MV-4-11 (cell line): ENCODE results near the gene C1orf159.
A peak's percentile ranks its signal among the peaks of the same experiment; 100 is the strongest.
"Not testable (repeated sequence)": the region's sequence is repeated elsewhere in the genome, so short reads cannot be mapped to it uniquely, and the experiment has no call there.

Experiments
- DNase-seq: peaks from one replicate; lab custom pipeline; 2025; lab: John Stamatoyannopoulos, UW

The C1orf159 gene

DNA sequence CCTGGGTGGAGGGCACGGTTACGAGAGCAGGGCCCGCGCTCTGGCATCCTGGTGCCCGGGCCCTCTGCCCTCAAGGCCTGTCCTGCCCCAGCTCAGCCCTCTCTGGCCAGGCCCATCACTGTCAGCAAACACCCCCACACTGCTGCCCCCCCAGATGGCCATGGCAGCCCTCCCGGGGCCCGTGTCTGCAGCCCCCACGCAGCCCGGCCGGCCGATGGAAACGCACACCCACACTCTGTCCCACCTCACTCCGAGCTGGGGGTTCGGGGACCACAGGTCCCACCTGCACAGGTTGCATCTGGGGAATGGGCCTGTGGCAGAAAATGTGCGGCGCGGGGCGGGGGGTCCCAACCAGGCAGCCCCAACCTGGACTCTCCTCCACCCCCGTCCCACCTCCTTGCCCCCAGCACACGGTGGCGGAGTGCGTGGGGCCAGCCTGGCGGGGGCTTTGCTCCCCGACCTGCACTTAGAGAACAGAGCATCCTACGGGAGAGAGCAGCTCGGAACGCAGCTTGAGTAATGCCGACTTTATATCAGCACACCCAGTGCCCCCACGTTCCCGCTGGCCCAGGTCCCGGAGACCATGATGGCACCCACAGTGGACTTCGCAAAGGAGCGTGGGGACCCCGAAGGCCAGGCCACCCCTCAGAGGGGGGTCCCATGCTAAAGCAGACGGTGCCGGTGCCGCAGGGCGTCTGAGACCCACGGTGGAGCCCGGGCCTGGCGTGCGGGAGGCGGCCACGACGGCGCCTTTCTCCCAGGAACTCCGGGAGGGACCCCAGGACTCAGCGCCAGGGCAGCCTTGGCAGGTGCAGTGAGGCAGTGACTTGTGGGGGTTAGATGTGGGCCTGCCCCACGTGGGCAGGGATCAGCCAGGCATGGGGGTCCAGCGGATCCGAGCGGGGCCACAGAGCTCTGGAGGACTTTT, 34.3 kb downstream of the C1orf159 start:
- no peak for DNase-seq

DNA sequence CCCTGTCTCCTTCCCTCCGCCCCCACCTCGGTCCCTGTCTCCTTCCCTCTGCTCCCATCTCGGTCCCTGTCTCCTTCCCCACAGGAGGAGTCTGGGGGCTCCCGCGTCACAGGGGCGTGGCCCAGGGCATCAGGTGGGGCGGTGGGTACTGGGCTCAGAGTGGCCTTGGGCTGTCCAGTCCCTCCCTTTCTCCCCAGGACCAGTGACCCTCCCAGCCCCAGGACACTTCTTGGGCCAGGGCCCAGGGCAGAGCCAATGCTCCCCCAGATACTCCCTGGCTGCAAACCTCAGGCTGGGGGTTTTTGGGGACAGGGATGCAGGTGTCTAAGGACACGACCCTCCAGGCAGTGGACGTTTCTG, 35.0 kb downstream of the C1orf159 start:
- no peak for DNase-seq

DNA sequence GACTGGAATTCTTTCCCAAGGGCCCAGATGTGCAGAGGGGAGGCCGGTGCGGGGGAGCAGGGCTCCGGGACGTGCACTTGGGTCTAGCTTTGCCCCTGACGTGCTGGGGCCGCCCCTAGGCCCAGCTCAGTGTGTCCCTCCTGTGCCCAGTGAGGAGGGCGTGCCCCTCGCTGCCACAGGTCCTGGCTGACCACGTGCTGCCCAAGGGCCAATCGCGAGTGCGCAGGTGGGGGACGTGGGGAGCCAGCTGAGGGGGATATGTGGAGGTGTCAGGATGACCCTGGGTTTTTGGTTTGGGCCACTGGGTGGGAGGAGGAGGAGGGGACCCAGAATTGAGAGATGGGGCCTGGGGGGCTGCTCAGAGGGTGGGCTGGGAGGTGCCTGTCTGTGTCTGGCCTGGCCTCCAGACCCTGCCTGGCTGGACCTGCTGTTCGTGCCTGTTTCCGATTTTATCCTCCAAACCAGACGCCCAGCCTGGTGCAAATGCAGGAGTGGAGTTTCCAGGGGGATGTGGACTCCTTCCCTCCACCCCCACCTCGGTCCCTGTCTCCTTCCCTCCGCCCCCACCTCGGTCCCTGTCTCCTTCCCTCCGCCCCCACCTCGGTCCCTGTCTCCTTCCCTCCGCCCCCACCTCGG, 35.6 kb downstream of the C1orf159 start:
- no peak for DNase-seq

DNA sequence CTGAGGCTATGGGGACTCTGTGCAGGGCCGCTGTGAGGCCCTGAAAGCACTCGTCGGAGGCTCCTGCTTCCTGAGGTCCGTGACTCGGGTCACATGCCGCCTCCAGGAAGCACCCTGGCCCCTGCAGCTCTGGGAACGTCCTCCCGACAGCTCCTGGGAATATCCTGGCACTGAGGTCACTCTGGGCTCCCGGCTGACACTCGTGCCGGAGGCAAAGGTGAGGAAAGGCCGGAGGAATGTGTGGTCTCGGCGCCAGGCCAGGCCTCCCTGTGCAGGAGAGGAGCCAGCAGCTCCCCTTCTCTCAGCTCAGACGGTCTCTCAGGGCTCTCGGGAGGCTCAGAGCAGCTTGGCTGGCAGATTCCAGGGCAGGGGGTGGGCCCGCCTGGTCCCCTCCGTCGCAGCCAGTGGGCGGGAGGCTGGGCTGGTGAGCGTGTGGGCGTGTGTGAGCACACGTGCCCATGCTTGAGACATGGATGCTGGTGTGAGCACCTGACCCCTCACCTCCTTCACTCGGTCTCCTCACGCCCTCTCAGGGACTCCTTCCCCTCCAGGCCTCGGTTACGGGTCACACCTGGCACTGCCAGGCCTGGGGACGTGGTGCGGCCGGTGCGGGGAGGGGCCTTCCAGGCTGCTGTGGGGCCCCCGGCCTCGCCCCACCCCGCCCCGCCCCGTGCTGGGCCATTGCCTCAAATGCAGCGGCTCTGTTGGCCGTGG, 36.3 kb downstream of the C1orf159 start:
- no peak for DNase-seq

DNA sequence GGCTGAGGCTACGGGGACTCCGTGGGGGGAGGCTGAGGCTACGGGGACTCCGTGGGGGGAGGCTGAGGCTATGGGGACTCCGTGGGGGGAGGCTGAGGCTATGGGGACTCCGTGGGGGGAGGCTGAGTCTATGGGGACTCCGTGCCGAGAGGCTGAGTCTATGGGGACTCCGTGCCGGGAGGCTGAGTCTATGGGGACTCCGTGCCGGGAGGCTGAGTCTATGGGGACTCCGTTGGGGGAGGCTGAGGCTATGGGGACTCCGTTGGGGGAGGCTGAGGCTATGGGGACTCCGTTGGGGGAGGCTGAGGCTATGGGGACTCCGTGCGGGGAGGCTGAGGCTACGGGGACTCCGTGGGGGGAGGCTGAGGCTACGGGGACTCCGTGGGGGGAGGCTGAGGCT, 38.5 kb downstream of the C1orf159 start:
- DNase-seq, result not testable (repeated sequence)

DNA sequence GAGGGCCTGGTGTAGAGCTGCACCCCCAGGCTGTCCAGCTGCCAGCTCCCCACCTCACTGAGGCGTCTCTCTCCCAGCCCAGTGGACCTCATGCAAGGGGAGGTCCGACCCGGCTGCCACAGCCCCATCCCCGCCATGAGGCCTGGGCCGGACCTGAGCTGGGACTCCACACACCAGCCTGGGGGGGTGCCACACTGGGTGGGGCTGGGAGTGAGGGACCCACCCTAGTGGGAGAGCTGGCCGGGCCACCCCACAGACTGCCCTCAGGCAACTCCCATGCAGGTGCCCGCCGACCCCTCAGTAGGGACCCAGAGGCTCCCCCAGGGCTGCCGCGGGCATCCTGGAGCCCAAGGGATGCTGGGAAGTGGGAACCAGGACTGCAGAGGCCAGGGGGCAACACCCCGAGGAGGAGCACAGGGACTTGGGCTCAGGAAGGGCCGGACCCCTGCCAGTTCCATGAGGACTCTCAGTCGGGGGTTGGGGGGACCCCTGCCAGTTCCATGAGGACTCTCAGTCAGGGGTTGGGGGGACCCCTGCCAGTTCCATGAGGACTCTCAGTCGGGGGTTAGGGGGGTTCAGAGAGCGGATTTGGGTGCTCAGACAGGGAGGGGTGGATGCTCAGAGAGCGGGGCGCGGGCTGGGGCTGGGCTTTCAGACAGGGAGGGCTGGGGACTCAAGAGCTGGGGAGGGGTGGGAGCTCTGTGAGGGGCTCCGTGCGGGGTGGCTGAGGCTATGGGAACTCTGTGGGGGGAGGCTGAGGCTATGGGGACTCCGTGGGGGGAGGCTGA, 40.5 kb downstream of the C1orf159 start:
- no peak for DNase-seq

DNA sequence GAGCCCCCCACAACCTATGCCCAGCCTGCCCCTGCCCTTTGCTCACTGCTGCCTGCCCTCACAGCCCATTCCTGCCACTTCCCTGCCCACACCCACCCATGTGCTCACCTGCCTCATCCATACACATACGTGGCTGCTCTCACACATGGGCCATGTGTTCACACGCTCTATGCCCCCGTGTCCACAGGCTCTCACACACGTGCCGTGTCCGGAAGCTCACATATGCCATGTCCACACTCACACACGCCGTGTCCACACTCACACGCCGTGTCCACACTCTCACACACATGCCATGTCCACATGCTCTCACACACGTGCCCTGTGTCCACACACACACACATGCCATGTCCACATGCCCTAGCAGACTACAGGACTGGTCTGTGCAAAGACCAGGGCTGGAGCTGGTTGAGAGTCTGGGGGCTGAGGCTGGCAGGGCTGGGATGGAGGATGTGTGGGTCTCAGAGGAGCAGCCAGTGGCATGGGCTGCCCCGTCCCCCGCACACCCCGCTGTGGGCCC, 41.2 kb downstream of the C1orf159 start:
- DNase-seq, result no peak

DNA sequence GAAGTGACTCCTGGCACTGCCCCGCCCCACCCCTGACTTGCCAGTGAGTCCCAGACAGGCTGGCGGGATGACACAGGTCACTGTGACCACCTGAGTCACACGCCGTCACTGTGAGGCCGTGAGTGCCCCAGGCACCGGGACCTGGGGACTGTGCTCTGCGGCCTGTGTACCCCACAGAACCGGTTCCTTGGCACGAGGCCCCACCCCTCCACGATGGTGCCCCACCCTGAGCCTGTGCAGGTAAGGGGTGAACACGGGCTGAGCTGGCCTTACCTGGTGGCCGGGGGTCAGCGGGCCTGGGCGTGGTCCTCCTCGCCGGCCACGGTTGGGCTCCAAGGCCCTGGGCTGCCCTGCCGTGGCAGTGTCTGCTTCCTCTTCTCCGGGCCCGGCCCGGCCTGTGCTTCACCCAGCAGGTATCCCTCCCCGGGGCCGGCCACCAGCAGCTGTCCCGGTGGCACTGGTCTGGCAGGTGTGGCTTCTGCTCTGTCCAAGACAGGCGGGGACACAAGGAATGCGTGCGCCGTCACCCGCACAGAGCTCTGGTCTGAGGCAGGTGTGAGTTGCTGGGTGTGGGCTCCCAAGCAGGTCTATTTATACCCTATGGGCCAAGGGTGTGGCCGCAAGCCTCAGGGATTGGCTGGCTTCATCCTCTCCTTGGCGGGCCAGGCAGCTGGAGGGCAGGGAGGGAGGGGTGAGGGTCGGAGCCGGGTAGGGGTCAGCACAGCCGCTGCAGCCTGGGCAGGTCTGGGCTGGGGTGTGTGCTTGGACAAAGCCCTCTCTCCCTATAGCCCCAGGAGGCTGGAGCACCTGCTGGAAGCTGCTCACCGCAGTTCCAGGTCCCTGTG, 41.9 kb downstream of the C1orf159 start, which contains the start of gene RNF223:
Gene RNF223 (minus strand): TSS at position 564 of the 845 bp plus-strand sequence. CDS start 1,740 bp downstream, outside the sequence.
- DNase-seq, result no peak

DNA sequence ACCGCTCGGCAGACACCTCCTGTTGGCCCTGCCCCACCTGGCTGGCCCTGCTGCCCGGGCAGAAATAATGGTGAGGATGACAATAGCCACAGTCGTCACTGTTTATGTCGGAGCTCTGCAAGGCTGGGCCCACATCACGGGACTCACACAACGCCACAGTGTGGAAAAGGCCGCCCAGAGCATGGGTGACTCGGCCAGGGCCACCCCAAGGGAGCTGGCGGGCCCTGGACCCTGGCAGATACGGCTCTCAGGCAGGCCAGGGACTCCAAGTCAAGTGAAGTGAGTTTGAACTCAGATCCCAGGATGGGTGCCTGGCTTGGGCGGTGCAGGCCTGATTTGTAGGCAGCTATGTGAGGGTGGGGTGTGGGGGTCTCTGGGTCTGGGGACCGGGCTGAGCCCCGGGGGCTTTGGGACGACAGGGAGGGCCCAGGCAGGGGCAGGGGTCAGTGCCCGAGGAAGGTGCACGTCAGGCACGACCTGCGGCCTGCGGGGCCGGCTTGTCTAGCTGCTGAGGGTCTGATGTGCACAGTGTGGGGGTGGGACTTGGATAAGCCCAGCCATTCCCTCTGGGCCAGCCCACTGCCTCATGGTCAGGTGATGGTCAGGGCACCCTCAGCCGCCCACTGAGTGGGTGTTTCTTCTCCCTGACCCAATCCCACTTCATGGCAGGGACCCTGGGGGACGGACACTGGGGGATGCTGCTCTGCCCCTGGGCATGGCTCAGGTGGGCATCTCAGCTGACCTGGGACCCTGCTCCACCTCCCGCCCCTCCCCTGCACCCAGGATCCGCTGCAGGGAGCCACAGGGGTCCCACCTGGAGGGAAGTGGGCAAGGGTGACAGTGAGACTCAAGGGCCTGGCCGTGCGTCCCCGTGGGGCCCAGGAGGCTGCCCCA, 42.8 kb downstream of the C1orf159 start:
- DNase-seq, result no peak

DNA sequence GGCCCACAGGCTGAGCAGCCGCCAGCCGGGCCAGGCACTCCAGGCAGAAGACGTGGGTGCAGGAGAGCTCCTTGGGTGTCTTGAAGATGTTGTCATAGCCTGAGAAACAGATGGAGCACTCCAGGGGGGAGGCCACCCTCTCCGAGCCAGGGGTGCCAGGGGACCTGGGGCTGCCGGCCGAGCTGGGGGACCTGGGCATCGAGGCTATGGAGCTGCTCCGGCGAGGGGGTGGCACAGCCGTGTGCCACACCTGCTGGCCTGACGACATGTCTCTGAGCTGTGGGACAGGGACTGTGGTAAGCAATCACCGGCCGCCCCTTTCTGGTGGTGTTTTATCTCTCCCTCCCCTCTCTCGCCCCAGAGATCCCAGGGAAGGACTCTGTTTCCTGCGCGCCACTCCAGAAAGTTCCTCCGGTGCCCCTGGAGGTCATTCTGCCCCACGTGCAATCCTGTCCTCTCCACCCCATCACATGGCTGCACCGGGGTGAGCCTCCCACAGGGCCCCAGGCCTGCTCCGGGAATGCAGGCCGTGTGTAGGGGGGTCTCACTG, 43.5 kb downstream of the C1orf159 start:
- no peak for DNase-seq

DNA sequence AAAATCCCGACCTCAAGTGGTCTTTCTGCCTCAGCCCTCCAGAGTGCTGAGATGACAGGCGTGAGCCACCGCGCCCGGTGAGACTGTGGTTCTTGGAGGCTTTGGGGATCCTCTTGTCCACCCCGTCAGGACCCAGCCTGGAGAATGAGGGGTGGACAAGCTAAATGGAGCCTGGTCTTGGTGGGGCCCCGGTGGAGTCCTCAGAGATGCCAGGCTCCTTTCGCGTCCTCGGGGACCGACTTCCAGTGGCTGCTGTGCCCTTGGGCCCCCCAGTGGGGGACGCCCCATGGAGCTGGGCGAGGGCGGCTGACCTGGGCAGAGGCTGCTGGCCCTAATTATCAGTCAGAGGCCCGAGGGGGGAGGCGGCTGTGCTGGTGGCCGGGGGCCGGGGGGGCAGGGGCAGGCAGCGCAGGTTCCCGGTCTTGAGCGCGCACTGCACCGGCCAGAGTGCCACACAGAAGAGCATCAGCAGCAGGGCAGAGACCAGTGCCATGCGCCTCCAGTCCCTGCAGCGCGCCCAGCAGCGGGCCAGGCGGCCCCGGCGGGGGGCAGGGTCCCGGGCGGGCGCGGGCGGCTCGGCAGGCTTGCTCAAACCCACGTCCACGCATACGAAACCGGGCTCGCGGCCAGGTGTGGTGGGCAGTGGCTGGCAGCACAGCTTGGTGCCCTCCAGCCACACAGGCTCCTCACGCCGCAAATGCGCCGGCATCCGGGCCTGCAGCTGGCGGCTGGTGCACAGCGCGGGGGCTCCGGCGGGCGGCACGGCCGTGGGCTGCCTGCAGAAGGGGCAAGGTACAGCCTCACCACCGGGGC, 44.2 kb downstream of the C1orf159 start:
- DNase-seq, result no peak

DNA sequence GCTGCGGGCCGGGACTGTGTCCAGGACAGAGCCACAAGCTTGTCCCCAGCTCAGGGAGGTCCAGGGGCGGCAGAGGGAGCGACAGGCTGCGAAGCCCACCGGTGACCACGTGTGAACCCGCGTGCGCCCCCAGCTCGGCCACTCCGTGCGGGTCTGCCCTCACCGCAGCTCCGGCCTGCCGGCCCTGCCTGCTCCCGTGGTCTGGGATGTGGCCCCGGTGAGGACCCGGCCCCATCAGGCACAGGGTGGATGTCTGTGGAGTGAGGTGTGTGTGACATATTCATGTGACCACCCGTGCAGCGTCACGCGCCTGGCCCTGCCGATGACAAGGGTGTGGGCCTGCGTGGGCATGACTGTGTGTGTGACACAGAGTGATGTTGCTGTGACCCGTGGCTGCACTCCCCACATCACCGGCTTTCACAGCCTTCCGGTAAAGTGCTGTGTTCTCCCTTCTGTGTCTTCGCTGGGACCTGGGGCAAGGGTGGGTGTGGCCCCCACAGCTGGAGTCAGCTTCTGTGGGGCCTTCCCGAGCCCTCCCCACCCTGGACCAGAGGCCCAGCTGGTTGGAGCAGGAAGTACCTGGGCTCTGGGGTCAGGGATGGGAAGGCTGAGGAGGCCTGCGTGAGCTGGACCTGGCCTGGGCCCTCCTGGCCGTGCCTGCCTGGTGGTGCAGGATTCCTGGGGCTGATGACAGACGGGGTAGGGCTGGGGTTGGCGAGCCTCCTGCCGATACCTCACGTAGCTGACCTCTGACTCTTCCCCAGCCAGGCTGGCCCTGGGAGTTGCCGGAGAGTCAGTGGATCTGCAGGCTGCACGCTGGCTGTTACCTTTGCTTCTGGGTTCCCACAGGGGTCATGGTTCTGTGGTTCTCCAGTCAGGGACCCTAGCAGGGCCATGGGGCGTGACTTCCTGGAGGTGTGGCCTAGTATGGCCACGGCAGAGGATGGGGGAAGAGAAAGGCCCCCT, 45.9 kb downstream of the C1orf159 start:
- no peak for DNase-seq

DNA sequence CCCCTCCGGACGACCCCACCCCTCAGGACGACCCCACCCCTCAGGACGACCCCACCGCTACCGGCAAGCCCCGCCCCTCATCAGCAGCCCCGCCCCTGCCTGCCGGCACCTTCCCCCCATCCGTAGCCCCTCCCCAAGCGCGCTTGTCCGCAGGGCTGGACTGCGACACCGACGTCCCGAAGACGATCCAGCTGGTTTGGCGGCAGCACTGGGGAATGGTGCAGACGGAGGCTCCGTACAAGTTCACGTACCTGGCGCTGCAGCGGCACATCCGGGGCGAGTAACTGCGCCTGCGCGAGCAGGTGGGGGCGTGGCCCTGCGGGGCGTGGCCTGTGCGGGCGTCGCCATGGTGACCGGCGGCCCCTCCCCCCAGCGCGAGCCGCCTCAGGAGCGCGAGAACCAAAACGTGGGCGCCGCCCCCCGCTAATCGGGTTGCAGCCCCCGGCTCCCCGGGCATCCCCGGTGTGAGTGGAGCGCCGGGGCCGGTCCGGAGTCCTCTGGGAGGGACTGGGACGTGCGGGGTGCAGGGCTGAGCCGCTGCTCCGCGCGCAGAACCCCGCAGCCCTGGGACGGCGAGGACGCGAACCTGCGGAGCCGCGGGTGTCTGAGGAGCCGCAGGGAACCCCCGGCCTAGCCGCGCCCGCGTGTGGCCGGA, 46.7 kb downstream of the C1orf159 start:
- peak; percentile 52 for DNase-seq

DNA sequence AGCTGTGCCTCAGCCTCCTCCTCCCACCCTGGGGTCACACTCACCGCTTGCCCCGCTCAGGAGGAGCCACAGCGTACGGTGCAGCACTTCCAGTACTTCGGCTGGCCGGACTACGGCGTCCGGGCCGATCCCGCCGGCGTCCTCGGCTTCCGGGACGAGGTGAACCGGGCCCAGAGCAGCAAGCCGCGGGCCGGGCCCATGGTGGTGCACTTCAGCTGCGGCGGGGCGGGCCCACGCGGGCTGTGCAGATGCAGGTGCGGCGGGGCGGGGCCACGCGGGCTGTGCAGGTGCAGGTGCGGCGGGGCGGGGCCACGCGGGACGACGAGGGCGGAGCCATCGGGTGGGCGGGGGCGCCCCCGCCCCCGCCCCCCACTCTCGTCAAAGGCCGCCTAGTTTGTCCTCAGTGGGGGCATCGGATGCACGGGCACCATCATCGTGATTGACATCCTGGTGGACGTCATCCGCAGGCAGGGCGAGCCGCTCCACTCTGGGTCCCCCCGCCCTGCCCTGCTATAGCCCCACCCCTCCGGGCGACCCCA, 47.3 kb downstream of the C1orf159 start:
- DNase-seq, result no peak

DNA sequence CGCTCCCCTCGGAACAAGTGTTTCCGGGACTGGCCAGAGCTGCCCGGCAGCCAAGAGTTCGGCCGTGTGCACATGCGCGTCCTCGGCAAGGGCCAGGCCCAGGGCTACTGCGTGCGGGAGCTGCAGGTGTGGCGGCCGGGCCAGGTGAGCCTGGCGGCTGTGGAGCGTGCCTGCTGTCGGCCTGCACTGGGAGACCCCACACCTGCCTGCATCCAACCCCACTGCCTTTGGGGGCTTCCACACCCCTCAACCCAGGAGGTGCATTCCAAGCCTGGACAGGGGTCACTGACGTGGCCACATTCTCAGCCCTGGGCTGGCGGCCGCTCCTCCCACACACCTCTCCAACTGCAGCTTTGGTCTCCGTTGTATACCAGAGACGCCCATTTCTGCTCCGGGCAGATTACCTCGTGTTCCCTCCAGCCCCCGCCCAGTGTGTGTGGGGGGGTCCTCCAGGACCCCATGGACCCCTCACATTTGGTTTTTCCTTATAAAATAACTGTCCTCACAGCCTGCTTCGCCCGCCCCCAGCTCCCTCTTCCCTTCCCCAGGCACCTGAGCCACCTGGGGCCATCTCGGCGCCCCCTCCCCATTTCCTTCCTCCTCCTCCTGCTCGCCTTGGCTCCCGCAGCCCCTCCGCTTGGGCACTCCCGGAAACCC, 47.9 kb downstream of the C1orf159 start:
- no peak for DNase-seq

DNA sequence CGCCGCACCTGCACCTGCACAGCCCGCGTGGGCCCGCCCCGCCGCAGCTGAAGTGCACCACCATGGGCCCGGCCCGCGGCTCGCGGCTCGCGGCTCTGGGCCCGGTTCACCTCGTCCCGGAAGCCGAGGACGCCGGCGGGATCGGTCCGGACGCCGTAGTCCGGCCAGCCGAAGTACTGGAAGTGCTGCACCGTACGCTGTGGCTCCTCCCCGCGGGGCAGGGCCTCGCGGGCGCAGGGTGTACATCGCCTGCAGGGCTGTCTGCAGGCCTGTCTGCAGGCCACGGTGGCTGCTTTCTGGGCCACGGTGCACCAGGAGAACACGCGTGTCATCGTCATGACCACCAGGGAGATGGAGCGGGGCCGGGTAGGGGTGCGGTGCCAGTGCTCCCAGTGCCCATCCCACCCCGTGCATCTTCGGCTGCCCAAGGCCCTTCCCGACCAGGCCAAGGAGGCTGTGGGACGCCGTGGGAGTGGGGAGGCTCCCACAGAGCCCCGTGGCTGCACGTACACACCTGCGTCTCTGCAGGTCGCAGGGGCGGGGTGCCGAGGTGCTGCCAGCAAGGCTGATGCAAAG, 48.5 kb downstream of the C1orf159 start:
- no peak for DNase-seq
